SH-SY5Y (cell line): ENCODE data around the gene BAK1.

Experiments used
- GATA2 ChIP-seq: IDR thresholded peaks from 2 replicates; pipeline ENCODE4 v1.6.1; 2011; ENCODE audit warnings: mild to moderate bottlenecking, low read depth, low read length
- GATA3 ChIP-seq: IDR thresholded peaks from 2 replicates; pipeline ENCODE4 v1.6.1; 2011; ENCODE audit warnings: low read depth, mild to moderate bottlenecking, low read length, moderate library complexity

Gene BAK1

DNA sequence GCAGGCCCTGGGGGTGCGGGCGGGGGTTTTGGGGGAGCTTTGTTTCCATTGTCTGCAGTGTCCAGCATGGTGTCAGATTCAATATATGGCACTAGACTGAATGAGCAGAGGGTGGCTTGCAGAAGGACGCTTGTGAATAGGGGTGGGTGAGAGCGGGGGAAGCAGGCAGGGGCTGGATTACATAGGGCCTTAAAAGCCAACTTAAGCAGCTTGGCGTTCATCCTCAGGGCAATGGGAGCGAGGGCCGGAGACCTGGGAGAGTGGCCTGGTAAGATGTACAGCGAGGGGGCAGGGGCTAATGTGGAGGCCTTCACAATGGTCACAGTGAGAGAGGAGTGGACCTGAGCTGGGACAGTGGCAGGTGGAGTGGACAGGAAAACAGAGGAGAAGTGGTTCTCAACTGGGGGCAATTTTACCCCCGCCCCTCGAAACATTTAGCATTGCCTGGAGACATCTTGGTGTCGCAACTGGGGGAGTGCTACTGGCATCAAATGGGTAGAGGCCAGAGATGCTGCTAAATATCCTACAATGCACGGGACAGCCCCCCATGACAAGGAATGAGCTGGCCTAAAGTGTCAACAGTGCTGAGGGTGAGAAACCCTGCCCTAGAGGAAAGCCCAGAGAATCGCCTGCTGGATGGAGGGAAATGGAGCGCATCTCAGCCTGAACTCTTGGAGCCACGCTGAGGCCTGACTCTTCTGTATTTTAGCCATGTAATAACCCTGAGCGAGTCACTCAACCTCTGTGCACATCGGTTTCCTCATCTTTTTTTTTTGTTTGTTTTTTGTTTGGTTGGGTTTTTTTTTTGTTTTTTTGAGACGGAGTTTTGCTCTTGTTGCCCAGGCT, 15.1 kb upstream of the BAK1 start:
- no peak for TF ChIP-seq GATA3
- TF ChIP-seq GATA2, result no peak

DNA sequence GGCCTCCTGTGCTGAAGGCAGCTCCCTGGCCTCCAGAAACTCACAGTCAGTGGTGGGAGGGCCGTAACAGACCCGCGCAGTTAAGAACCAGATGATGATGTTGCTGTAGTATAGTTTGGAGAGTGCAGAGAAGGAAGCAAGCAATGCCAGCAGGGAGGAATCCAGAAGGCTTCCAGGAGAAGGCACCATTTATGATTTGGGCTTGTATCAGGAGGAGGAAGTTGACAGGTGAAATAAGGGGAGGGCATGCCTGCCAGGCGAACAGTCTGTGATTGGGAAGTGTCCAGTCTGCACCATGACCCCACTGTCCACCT, 13.3 kb upstream of the BAK1 start:
- TF ChIP-seq GATA2 (no peak), GATA3 (no peak)

DNA sequence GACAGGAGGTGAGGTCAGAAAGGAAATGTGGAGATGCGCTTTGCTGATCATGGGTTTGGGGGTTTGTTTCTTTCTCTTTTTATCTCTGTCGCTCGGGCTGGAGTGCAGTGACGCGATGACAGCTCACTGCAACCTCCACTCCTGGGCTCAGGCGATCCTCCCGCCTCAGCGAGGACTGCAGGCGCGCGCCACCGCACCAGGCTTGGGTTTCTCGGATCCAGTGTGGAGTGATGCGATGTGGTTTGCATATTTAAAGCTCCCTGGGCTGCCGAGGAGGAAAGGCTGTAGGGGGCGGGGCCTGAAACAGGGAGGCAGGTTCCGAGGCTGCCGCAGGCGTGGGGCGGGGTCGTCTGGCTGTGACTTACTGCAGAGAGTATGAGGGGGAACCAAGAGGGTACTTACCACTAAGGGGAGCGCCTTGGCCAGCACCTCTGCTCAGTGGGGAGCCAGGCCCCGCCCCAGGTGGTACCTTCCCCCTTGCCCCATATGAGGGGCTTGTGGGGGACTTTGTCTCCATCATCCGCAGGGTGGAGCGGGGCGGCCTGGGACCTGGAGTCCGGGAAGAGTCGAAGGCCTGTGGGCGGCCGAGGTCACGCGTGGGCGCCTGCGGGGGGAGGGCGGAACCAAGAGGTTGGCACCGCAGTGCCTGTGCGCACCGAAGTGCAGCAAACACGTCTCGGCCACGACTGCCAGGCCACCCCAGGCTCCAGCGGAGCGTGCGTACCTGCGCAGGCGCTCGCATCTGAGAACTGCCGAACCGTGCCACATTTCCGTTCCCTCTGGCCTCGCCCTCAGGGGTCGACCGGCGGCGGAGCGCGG, 12.7 kb upstream of the BAK1 start:
- TF ChIP-seq GATA2 (no peak), GATA3 (no peak)

DNA sequence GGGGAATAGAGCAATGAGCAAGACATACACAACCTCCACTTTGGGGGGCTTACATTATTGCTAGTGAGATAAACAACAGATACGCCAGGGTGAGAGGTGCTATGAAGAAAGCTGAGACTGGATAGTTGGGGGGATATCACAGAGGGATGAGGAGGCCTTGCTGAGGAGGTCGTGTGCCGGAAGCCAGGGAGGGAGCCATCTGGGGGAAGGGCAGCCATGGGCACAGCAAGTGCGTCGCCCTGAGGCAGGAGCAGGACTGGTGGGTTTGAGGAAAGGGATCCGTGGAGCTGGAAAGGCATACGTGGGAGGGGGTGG, 12.2 kb upstream of the BAK1 start:
- TF ChIP-seq GATA2 (no peak), GATA3 (no peak)

DNA sequence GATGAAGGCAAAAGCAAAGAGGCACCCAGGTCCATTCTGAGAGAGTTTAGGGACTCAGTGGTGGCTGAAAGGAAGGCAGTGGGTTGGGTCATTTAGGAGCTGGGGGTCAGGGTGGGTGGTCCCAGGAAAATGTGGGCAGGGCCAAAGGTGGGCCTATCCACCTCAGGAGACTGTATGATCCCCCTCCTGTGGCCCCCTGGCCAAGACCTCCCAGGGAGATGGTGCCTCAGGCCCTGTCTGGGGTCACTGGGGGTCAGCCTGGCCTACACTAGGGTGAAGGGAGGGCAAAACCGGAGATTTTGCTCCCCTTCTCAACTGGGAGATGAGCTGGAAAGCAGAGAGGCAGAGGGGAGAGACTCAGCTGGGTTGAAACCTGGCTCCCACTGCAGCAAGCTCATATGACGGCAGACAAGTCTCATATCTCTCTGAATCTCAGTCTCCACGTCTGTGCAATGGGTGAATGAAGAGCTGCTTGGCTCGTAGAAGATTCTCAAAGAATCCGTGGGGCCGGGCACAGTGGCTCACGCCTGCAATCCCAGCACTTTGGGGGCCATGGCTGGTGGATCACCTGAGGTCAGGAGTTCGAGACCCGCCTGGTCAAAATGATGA, 11.5 kb upstream of the BAK1 start:
- TF ChIP-seq GATA3, result no peak
- no peak for TF ChIP-seq GATA2

DNA sequence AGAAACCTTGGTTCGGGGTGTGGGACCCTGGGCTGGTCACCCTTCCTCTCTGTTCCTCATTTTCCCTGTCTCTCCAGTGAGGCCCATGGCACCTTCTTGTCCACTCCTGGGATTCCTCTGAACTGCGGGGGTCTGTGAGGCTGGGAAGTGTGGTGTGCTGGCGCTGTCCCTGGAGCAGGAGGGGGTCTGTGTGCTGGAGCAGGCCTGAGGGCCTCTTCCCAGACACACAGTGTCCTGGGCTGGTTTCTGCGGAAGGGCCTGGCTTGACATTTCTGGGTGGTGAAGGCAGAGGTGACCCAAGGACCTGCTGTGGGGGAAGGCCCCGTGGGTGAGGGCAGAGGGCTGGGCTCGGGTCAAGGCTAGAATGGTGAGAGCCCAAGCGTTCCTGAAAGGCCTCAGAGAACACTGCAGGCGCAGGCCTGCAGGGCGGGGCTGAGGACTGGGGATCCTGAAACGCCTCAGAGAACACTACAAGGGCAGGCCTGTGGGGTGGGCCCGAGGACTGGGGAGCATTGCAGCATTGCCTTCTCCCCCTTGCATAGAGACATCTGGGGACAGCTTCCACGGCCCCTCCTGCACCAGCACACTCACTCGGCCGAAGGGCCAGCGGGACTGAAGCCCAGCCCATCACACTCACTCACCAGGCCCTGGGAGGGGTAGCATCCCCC, 10.6 kb upstream of the BAK1 start:
- TF ChIP-seq GATA2 (no peak), GATA3 (no peak)

DNA sequence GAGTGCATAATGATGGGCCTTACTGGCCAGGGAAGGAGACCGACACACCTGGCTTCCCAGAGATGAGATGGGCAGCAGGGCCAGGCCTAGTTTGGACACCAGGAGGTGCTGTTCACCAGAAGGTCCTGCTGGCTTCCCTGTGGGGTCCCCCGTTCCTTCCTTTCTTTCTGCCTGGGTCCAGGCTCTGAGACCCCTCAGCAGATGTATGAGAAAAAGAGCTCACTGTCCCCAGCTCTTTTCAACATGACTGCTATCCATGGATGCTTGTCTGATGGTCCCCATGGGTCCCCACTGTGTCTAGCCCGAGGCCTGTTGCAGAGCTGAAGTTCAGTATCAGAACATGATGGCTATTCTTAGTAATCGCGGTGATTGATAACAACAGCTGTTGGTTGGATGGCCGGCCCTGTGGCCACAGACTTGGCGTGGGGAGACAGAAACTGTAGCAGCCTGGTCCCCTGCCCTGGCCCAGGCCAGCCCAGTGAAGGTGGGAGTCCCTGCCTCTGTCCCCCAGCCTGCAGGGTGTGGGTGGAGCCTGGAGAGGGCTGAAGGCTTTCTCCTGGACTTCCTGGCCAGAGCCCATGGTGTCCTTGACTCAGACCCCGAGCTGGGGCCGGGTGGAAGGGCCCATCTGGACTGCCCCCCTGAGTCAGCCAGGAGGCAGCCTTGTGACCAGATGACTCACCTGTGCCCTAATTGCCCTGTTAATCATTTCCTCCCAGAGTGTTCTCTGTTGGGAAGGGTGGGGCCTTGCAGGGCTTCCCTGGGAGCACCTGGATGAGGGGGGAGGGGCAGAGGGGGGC, 9.9 kb upstream of the BAK1 start:
- no peak for TF ChIP-seq GATA2
- TF ChIP-seq GATA3, result no peak

DNA sequence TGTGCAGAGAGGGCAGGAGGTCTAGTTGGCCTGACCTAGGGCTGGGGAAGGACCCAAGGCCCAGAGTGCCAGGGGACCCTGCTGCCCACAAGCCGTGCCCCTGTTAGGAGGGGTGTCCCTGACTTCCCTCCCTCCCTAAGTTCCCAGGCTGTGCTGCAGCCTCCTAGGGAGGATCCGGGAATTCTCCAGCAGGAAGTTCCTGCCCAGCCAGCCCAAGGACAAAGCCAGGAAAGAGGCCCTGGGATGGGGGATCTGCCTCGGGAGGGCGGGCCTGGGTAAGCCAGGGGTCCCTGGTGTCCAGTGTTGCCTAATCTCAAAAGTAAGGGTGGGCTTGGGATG, 9.3 kb upstream of the BAK1 start:
- TF ChIP-seq GATA3 (no peak), GATA2 (no peak)

DNA sequence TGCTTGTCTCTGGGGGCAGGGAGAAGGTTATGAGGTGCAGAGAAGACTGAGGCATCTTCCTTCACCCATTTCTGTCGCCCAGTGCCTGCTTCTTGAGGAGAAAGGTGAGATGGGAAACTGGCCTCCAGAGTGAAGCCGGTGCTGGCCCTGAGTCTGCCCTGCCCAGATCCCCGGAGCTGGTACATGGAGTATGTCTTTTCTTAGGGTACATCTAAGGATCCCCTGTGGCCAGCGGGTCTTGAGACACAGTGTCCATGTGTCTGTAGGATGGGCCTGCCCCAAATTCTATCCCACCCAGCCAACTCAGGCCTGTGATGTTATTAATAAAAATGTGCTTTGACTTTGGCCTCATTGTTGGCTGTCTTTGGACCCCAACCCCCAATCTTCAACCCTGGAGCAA, 8.8 kb upstream of the BAK1 start:
- no peak for TF ChIP-seq GATA2
- no peak for TF ChIP-seq GATA3

DNA sequence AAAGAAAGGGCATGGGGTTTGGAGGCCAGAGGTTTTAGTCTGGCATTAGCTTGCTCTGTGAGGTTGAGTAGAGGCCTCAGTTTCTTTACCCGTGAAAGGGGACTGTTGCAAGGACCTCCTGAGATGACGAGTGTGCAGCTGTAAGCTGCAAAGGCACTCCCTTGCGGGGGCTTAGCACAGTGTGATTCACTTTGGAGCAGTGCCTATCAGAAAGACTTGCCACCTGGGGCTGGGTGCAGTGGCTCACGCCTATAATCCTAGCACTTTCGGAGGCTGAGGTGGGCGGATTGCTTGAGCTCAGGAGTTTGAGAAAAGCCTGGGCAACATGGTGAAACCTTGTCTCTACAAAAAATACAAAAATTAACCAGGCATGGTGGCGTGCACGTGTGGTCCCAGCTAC, 7.5 kb upstream of the BAK1 start:
- TF ChIP-seq GATA2 (no peak), GATA3 (no peak)

DNA sequence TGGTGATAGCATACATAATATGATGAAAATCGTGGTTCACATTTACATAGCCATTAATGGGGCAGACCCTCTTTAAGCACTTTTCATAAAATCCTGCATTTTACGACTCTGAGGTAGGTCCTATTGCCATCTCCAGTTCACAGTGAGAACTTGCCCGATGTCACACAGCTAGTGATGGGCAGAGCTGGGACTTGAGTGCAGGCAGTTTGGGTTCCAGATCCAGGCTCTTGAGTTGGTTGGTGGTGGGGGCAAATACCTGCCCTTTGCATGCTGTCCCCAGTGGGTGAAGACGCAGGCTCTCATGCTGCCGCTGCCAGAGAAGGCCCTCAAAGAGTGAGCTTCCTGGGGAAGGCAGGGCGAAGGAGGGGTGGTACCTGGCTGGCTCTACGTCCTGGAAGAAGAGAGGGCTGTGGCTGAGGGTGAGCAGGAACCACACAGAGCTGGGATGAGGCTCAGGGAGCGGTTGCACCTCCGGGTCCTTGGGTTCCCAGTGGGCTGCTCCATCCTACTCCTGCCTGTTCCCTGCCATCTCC, 6.1 kb upstream of the BAK1 start:
- TF ChIP-seq GATA3 (no peak), GATA2 (no peak)

DNA sequence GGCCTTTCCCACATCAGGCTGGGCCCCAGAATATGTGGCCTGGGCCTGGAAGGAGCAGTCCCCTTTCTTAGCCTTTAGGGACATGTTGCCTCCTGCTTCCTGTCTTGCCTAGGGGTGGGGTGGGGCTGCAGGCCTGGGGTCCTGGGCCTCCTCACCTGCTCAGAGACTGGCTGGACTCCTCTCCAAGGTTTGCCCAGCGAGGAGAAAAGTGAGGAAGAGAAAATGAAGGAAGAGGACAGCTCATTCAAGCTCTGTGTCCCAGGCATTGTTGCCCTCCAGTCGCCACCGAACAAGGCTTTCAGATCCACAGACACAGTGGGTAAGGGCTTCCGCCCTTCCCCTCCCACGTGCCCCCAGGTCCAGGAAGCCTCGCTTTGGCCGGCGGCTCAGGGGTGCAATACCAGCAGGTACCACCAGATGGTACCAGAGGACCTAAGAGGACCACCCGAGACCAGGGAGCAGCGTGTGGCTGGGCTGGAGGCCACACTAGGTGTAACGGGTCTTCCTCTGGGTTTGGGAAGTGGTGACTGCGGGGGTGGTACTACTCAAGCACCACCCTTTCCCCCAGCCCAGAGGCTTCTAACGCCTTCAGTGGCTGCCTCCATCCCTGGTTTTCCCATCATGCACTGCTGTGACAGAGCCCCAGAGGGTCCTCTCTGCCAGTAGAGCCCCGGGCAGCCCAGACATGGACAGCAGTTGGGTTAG, 5.5 kb upstream of the BAK1 start:
- TF ChIP-seq GATA3 (no peak), GATA2 (no peak)
